Liver (tissue), 9 donors: ENCODE results near the gene PYGB. TPM values are rescaled to one million over a fixed set of nuclear protein-coding genes. Genes with fewer than 3 reads are reported as not detected.

Experiments
- DNase-seq: peaks from one replicate; pipeline ENCODE4 v3.0.0-alpha.2; 2017; ENCODE audit warnings: low spot score
- H3K27ac ChIP-seq, 2 donors: one replicate each; pipeline ENCODE4 v1.7.0; 2013; ENCODE audit warnings: inconsistent platforms in 2 of 2, low read length in 2 of 2, control low read depth in 1 of 2, low read depth in 1 of 2, mild to moderate bottlenecking in 1 of 2
- H3K27me3 ChIP-seq, 4 donors: one replicate each; pipeline versions ENCODE4 v1.6.1 to v1.7.0; 2013; ENCODE audit warnings: low read length in 3 of 4, inconsistent platforms in 1 of 4, mild to moderate bottlenecking in 1 of 4, moderate library complexity in 1 of 4; ENCODE audit not compliant: control insufficient read depth in 4 of 4, insufficient read depth in 4 of 4
- H3K36me3 ChIP-seq, 4 donors: one replicate each; pipeline versions ENCODE4 v1.6.1 to v1.7.0; 2013; ENCODE audit warnings: low read length in 3 of 4, mild to moderate bottlenecking in 3 of 4, low read depth in 1 of 4, moderate library complexity in 1 of 4; ENCODE audit not compliant: control insufficient read depth in 4 of 4, insufficient read depth in 3 of 4
- H3K4me1 ChIP-seq, 4 donors: one replicate each; pipeline versions ENCODE4 v1.6.1 to v1.7.0; 2013; ENCODE audit warnings: low read length in 3 of 4, mild to moderate bottlenecking in 3 of 4, moderate library complexity in 1 of 4; ENCODE audit not compliant: control insufficient read depth in 4 of 4, insufficient read depth in 4 of 4
- H3K4me3 ChIP-seq, 3 donors: one replicate each; pipeline versions ENCODE4 v1.6.1 to v1.7.0; 2013; ENCODE audit warnings: low read length in 3 of 3, control low read depth in 1 of 3, low read depth in 1 of 3, mild to moderate bottlenecking in 1 of 3
- H3K9ac ChIP-seq, 2 donors: one replicate each; pipeline ENCODE4 v1.7.0; 2013; ENCODE audit warnings: low read length in 2 of 2, mild to moderate bottlenecking in 2 of 2, moderate library complexity in 2 of 2, control low read depth in 1 of 2, low read depth in 1 of 2
- H3K9me3 ChIP-seq, 4 donors: one replicate each; pipeline versions ENCODE4 v1.6.1 to v1.7.0; 2013; ENCODE audit warnings: low read length in 3 of 4; ENCODE audit not compliant: control insufficient read depth in 4 of 4
- EGR1 ChIP-seq, 2 donors: IDR thresholded peaks; 2 replicates each; pipeline ENCODE4 v1.6.1; 2016 to 2018; ENCODE audit warnings: antibody characterized with exemption in 2 of 2, low read depth in 2 of 2
- FOXA1 ChIP-seq: IDR thresholded peaks from 2 replicates; pipeline ENCODE4 v1.6.1; 2016; ENCODE audit warnings: antibody characterized with exemption
- FOXA2 ChIP-seq: IDR thresholded peaks from 2 replicates; pipeline ENCODE4 v1.6.1; 2016; ENCODE audit warnings: antibody characterized with exemption
- GABPA ChIP-seq, 2 donors: IDR thresholded peaks in 1 of 2; conservative IDR thresholded peaks in 1 of 2; 2 replicates each; pipeline ENCODE4 v1.6.1; 2016; ENCODE audit warnings: antibody characterized with exemption in 2 of 2, mild to moderate bottlenecking in 1 of 2, moderate library complexity in 1 of 2
- HNF4A ChIP-seq, 2 donors: conservative IDR thresholded peaks; 2 replicates each; pipeline ENCODE4 v1.6.1; 2016; ENCODE audit warnings: antibody characterized with exemption in 2 of 2, mild to moderate bottlenecking in 2 of 2
- HNF4G ChIP-seq: IDR thresholded peaks from 2 replicates; pipeline ENCODE4 v1.6.1; 2016; ENCODE audit warnings: antibody characterized with exemption
- JUND ChIP-seq, 2 donors: IDR thresholded peaks; 2 replicates each; pipeline ENCODE4 v1.6.1; 2016; ENCODE audit warnings: antibody characterized with exemption in 2 of 2
- NR2F2 ChIP-seq: IDR thresholded peaks from 2 replicates; pipeline ENCODE4 v1.6.1; 2016; ENCODE audit warnings: antibody characterized with exemption
- RAD21 ChIP-seq, 2 donors: IDR thresholded peaks; 2 replicates each; pipeline ENCODE4 v1.6.1; 2016; ENCODE audit warnings: antibody characterized with exemption in 2 of 2, mild to moderate bottlenecking in 2 of 2
- RXRA ChIP-seq, 2 donors: IDR thresholded peaks; 2 replicates each; pipeline ENCODE4 v1.6.1; 2017 to 2018; ENCODE audit warnings: antibody characterized with exemption in 2 of 2, mild to moderate bottlenecking in 1 of 2
- SP1 ChIP-seq: IDR thresholded peaks from 2 replicates; pipeline ENCODE4 v1.6.1; 2018; ENCODE audit warnings: antibody characterized with exemption, mild to moderate bottlenecking
- YY1 ChIP-seq: IDR thresholded peaks from 2 replicates; pipeline ENCODE4 v1.6.1; 2016; ENCODE audit warnings: antibody characterized with exemption, mild to moderate bottlenecking
- WGBS: extraction: QIAGEN DNeasy Blood & Tissue Kit; methylation state at CpG from one replicate; pipeline ENCODE4 v1.1.7; 2013; 5-methylcytosine and 5-hydroxymethylcytosine counted together
- polyA plus RNA-seq, 2 donors: library from polyadenylated mRNA; stranded (reverse) in 1 of 2; unstranded in 1 of 2; fragments of 200-250 nt in 1 of 2; fragments of >200 nt in 1 of 2; fragmentation: Nextera tagmentation in 1 of 2; extraction: Ambion mirVana in 1 of 2; gene quantifications; one replicate each; pipeline versions ENCODE4 v1.2.1 to v1.2.3, GENCODE V29; 2013 to 2015
- total RNA-seq, 2 donors: library from RNA; depleted of rRNA; stranded (reverse); fragments of >200 nt; gene quantifications; one replicate each; pipeline ENCODE4 v1.2.3, GENCODE V29; 2014
- TF ChIP-seq, protein P1 (sequence below): IDR thresholded peaks from 2 replicates; pipeline ENCODE4 v1.6.1; 2016; ENCODE audit warnings: antibody characterized with exemption
- TF ChIP-seq, protein P2 (sequence below): IDR thresholded peaks from 2 replicates; pipeline ENCODE4 v1.6.1; 2016; ENCODE audit warnings: antibody characterized with exemption
- TF ChIP-seq, protein P3 (sequence below): IDR thresholded peaks from 2 replicates; pipeline ENCODE4 v1.6.1; 2016; ENCODE audit warnings: antibody characterized with exemption
- TF ChIP-seq, protein P4 (sequence below): IDR thresholded peaks from 2 replicates; pipeline ENCODE4 v1.6.1; 2016; ENCODE audit warnings: antibody characterized with exemption, mild to moderate bottlenecking
- TF ChIP-seq, protein P5 (sequence below): fragments of 150-350 bp; IDR thresholded peaks from 2 replicates; pipeline ENCODE4 v1.5.1; 2017; ENCODE audit warnings: improper control_type of control experiment, low read depth, low read length; ENCODE audit not compliant: missing input control
- donor health status: healthy.
- donor health status: healthy.
- donor health status: healthy.
- donor health status: healthy.
- donor health status: healthy.

Gene PYGB
- total and polyA plus RNA-seq, 4 donors: 3.6 to 11.7 (median 9.8) TPM

DNA sequence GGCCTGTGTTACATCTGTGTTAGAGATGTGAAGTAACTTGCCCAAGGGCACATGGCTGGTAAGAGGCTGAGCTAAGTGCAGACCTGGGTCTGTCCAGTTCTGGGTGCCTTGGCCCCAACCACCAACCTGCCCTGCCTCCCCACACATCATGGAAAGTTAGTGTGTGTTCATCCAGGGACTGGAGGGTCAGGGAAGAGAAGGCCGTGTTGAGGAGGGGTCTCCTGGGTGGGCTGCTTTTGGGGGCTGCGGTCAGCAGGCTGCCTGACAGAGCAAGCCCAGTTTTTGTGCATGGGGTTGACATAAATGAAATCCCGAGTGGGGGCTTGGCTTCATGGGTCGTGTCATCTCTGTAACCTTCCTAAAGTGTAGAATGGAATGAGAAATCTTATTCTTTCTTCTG, 10.9 kb downstream of the PYGB start:
- DNase-seq: no peak
- Histone ChIP-seq H3K27ac (no peak overlapping the region), H3K4me3 (no peak overlapping the region), H3K27me3 (no peaks in the 10 kb centered on the region), H3K4me1 (peaks cover 2 to 17% (median 4%) of the 10 kb centered on the region in 4 donors), H3K36me3 (peaks cover 0 to 5% (median 0%) of the 10 kb centered on the region in 4 donors), H3K9me3 (no peaks in the 10 kb centered on the region), H3K9ac (no peak overlapping the region)
- 80% methylated on average over 4 of the region's 4 CpGs for WGBS
- no peak for TF ChIP-seq FOXA2
- TF ChIP-seq HNF4A (conservative IDR thresholded peaks at IDR 0.05): no peak
- no peak for TF ChIP-seq HNF4G
- no peak for TF ChIP-seq FOXA1
- TF ChIP-seq, protein P1, sequence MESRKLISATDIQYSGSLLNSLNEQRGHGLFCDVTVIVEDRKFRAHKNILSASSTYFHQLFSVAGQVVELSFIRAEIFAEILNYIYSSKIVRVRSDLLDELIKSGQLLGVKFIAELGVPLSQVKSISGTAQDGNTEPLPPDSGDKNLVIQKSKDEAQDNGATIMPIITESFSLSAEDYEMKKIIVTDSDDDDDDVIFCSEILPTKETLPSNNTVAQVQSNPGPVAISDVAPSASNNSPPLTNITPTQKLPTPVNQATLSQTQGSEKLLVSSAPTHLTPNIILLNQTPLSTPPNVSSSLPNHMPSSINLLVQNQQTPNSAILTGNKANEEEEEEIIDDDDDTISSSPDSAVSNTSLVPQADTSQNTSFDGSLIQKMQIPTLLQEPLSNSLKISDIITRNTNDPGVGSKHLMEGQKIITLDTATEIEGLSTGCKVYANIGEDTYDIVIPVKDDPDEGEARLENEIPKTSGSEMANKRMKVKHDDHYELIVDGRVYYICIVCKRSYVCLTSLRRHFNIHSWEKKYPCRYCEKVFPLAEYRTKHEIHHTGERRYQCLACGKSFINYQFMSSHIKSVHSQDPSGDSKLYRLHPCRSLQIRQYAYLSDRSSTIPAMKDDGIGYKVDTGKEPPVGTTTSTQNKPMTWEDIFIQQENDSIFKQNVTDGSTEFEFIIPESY: no peak
- TF ChIP-seq, protein P2, sequence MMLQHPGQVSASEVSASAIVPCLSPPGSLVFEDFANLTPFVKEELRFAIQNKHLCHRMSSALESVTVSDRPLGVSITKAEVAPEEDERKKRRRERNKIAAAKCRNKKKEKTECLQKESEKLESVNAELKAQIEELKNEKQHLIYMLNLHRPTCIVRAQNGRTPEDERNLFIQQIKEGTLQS: no peak
- no peak for TF ChIP-seq RAD21 (IDR thresholded peaks at IDR 0.05)
- no peak for TF ChIP-seq RXRA (IDR thresholded peaks at IDR 0.05)
- TF ChIP-seq GABPA (IDR thresholded peaks at IDR 0.05 in 1 of 2, conservative IDR thresholded peaks at IDR 0.05 in 1 of 2): no peak
- TF ChIP-seq, protein P3, sequence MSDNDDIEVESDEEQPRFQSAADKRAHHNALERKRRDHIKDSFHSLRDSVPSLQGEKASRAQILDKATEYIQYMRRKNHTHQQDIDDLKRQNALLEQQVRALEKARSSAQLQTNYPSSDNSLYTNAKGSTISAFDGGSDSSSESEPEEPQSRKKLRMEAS: no peak
- TF ChIP-seq, protein P4, sequence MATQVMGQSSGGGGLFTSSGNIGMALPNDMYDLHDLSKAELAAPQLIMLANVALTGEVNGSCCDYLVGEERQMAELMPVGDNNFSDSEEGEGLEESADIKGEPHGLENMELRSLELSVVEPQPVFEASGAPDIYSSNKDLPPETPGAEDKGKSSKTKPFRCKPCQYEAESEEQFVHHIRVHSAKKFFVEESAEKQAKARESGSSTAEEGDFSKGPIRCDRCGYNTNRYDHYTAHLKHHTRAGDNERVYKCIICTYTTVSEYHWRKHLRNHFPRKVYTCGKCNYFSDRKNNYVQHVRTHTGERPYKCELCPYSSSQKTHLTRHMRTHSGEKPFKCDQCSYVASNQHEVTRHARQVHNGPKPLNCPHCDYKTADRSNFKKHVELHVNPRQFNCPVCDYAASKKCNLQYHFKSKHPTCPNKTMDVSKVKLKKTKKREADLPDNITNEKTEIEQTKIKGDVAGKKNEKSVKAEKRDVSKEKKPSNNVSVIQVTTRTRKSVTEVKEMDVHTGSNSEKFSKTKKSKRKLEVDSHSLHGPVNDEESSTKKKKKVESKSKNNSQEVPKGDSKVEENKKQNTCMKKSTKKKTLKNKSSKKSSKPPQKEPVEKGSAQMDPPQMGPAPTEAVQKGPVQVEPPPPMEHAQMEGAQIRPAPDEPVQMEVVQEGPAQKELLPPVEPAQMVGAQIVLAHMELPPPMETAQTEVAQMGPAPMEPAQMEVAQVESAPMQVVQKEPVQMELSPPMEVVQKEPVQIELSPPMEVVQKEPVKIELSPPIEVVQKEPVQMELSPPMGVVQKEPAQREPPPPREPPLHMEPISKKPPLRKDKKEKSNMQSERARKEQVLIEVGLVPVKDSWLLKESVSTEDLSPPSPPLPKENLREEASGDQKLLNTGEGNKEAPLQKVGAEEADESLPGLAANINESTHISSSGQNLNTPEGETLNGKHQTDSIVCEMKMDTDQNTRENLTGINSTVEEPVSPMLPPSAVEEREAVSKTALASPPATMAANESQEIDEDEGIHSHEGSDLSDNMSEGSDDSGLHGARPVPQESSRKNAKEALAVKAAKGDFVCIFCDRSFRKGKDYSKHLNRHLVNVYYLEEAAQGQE: no peak
- no peak for TF ChIP-seq SP1

DNA sequence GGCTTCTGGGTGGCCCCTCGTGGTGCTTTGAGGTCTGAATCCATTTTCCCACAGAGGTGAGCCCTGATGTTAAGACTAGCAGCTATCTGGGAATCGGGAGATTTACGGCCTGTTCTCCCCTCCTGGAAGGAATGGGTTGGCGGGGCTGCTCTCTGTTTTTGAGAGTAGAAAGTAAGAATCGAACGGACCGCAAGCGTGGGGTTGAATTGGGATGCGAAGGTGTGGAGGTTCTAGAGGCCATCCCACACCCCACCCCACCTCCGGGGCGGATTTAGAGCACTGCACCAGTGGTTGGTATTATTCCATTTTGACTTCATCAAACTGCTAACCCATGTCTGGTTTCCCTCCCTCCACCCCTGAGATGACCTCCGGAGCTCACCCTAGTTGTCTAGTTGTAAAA, 11.5 kb downstream of the PYGB start:
- H3K4me1 ChIP-seq: peaks cover 2 to 17% (median 4%) of the 10 kb centered on the region in 4 donors
- no peaks in the 10 kb centered on the region for H3K27me3 ChIP-seq
- WGBS: 94% methylated on average over 12 of the region's 12 CpGs
- H3K27ac ChIP-seq: no peak overlapping the region
- H3K4me3 ChIP-seq: no peak overlapping the region
- H3K36me3 ChIP-seq: peaks cover 0 to 5% (median 0%) of the 10 kb centered on the region in 4 donors
- no peak overlapping the region for H3K9ac ChIP-seq
- H3K9me3 ChIP-seq: no peaks in the 10 kb centered on the region
- no peak for DNase-seq
- no peak for TF ChIP-seq HNF4G
- no peak for TF ChIP-seq EGR1 (IDR thresholded peaks at IDR 0.05; ENCODE audit: low read depth in 2 of 2)
- no peak for TF ChIP-seq JUND (IDR thresholded peaks at IDR 0.05)
- TF ChIP-seq, protein P4: no peak
- TF ChIP-seq, protein P2: no peak
- no peak for TF ChIP-seq RAD21 (IDR thresholded peaks at IDR 0.05)
- TF ChIP-seq, protein P3: no peak
- TF ChIP-seq, protein P5, sequence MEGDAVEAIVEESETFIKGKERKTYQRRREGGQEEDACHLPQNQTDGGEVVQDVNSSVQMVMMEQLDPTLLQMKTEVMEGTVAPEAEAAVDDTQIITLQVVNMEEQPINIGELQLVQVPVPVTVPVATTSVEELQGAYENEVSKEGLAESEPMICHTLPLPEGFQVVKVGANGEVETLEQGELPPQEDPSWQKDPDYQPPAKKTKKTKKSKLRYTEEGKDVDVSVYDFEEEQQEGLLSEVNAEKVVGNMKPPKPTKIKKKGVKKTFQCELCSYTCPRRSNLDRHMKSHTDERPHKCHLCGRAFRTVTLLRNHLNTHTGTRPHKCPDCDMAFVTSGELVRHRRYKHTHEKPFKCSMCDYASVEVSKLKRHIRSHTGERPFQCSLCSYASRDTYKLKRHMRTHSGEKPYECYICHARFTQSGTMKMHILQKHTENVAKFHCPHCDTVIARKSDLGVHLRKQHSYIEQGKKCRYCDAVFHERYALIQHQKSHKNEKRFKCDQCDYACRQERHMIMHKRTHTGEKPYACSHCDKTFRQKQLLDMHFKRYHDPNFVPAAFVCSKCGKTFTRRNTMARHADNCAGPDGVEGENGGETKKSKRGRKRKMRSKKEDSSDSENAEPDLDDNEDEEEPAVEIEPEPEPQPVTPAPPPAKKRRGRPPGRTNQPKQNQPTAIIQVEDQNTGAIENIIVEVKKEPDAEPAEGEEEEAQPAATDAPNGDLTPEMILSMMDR: no peak
- TF ChIP-seq FOXA2: no peak
- no peak for TF ChIP-seq HNF4A (conservative IDR thresholded peaks at IDR 0.05)
- no peak for TF ChIP-seq YY1
- TF ChIP-seq, protein P1: no peak
- TF ChIP-seq NR2F2: no peak
- TF ChIP-seq GABPA (IDR thresholded peaks at IDR 0.05 in 1 of 2, conservative IDR thresholded peaks at IDR 0.05 in 1 of 2): no peak
- no peak for TF ChIP-seq FOXA1
